NCI-H526 treated with DMSO at 0.1 percent for 48 hours (cell line): ENCODE data around the gene MEPCE.
"Not testable (repeated sequence)": the region's sequence is repeated elsewhere in the genome, so short reads cannot be mapped to it uniquely, and the experiment has no call there.

Experiments used
- DNase-seq: peaks from one replicate; lab custom pipeline; 2025; lab: John Stamatoyannopoulos, UW

MEPCE gene, protein sequence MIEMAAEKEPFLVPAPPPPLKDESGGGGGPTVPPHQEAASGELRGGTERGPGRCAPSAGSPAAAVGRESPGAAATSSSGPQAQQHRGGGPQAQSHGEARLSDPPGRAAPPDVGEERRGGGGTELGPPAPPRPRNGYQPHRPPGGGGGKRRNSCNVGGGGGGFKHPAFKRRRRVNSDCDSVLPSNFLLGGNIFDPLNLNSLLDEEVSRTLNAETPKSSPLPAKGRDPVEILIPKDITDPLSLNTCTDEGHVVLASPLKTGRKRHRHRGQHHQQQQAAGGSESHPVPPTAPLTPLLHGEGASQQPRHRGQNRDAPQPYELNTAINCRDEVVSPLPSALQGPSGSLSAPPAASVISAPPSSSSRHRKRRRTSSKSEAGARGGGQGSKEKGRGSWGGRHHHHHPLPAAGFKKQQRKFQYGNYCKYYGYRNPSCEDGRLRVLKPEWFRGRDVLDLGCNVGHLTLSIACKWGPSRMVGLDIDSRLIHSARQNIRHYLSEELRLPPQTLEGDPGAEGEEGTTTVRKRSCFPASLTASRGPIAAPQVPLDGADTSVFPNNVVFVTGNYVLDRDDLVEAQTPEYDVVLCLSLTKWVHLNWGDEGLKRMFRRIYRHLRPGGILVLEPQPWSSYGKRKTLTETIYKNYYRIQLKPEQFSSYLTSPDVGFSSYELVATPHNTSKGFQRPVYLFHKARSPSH

GRCh38 chr7:100429637-100430492 lies at the start of gene MEPCE:
Gene MEPCE, plus strand, starts transcription at chr7:100429831. Its CDS starts 188 bp downstream, at chr7:100430019.
- DNase-seq: peak; percentile 96

GRCh38 chr7:100380196-100380595 lies 49.4 kb upstream of the MEPCE start:
- no peak for DNase-seq

GRCh38 chr7:100381531-100382233 lies 47.9 kb upstream of the MEPCE start:
- not testable (repeated sequence) for DNase-seq

GRCh38 chr7:100382234-100382853 lies 47.3 kb upstream of the MEPCE start:
- not testable (repeated sequence) for DNase-seq

DNA sequence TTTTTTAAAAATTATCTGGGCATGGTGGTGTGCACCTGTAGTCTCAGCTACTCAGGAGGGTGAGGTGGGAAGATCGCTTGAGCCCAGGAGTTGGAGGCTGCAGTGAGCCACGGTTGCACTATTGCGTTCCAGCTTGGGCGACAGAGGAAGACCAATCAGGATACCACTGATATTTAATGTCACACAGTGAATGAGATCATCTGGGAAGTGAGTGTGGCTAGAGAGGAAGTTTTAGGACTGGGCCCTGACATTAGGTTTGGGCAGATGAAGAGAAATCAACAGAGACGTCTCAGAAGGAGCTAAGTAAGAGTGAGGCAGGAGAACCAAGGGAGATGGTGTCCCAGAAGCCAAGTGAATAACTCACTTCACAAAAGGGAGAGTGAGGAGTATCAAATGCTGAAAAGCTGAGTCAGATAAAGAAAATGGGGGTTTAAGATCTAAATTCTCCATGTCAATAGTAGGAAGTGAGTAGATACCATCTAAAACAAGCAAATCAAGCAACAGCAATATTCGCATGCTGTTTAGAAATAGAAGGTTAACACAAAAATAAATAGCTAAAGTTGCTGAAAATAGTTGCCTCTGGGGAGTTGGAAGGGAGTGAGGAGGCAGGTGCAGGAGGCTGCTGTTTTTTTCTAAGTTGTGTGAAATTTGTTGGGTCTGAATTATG lies 44.9 kb upstream of the MEPCE start:
- no peak for DNase-seq

- no peak for DNase-seq
Measured at GRCh38 chr7:100386940-100387339, 42.7 kb upstream of the MEPCE start.

GRCh38 chr7:100387695-100388094 lies 41.9 kb upstream of the MEPCE start:
- DNase-seq: no peak

- DNase-seq: no peak
Measured at GRCh38 chr7:100389437-100390088, 40.1 kb upstream of the MEPCE start.

DNA sequence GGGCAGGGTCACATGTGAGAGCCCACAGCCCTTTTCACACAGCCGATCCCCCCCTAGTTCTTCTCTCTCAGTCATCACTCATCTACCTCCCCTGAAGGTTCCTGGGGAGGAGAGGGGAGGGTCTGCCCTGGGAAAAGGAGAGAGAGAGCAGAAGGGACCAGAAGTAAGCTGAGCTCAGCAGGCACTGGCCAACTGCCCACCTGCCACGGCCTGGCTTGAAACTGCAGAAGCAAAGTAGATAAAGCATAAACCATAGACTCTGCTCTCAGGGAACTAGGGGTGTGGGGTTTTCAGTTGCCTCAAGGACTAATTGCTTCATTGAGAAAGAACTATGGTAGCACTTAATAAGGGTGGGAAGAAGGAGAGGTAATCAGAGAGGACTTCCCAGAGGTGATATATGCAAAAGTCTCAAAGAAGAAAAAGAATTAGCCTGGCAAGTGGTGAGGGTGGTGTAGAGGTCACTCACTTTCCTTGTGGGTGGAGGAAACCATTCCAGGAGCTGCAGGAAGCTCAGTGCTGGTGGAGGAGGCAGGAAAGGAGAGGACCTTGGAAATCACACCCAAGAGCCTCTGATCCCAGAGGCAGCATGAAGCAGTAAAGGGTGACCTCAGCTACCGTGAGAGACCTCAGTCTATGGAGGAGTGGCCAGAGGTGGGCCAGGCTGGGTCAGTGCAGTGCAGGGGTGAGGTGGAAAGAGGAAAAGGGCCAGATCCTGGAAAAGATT lies 39.2 kb upstream of the MEPCE start:
- no peak for DNase-seq

DNA sequence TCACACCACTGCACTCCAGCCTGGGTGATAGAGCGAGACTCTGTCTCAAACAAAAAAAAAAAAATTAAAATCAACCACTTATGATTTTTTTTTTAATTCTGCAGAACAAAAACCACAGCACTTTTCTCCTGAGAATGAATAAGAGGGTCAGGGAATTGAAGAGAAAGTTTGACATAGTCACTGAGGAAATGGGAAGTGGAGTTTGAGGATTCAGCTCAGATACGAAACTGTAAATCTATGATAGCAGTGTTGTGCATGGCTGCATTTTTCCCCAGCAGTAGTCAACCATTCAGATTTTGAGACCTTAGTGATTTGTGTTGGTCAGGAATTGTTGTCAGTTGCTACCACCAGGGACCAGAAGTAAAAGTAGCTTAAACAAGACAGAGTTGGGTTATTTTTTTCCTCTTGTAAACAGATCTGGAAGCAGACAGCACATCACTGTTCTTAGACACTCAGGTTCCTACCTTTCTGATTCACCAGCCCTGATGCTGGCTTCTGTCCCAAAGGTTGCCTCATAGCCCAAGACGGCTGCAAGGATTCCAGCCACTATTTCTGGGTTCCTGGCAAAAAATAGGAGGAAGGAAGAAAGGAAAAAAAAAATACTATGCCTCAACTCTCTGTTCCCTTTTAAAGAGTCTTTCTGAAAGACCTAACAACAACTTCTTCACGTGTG lies 36.3 kb upstream of the MEPCE start:
- DNase-seq: no peak

DNA sequence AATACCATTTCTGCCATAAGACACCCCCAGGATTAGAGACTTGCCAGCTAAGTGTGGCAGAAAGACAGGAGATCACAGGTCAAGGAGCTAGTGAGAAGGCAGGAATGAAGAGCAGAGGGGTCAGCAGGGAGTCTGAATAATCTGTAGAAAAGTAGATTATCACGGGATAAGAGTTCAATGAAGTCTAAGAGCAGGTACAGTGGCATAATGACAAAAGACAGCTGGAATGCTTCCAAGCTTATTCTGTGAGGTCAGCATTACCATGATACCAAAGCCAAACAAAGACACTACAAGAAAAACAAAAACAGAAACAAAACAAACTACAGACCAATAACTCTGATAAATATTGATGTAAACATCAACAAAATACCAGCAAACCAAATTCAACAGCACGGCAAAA lies 35.6 kb upstream of the MEPCE start:
- DNase-seq: no peak

GRCh38 chr7:100396421-100396982 lies 33.1 kb upstream of the MEPCE start:
- DNase-seq: no peak

DNA sequence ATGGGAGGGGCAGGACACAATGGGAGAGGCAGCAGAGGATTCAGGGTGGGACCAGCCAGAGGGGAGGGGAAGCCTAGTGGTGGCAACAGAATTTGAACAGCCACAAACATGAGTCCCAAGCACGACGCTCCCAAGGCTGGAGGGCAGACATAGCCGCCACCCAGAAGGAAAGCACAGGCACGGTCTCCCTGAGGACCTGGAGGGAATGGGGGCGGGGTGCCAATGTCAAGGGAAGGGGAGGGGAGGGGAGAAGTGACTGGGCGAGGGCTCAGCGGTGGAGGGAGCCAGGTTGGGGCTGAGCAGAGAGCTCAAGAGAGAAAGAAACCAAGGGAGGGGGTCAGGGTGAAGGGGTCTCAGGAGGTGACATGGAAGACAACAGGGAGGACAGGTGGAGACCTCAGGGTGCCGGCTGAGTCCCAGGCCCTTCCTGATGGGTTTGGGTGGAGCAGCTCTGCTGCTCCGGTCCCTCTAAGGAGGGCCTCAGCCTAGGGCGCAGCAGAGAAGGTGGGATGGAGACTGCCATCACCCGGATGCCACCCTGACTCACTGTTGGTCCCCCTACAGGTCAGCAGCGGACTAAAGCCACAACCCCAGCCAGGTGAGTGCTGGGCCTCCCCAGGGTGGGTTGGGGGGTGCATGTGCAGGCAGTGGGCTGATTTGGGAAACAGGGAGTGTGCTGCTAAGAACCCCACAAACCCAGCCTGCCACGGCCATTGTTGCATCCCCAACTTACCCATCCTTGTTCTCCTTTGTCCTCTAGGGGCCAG lies 32.1 kb upstream of the MEPCE start:
- DNase-seq: no peak

DNA sequence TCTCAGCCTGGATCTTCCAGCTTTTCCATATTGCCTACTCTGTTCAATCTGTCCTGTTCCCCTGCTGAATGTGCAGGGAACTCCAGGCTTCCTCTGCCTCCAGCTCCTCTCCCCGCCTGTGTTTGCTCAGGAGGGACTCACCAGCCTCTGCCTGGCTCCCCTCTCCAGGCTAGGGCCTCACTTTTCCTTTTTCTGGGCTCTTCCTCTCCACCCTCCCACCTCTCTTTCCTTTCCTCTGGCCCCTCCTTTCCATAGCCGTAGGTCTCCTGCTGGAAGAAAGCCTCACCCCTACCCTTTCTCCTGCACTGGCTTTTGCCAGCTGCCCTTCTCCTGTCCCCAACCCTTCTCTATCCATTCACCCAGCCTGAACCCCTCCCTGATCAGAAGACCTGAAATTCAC lies 31.4 kb upstream of the MEPCE start:
- DNase-seq: no peak

DNA sequence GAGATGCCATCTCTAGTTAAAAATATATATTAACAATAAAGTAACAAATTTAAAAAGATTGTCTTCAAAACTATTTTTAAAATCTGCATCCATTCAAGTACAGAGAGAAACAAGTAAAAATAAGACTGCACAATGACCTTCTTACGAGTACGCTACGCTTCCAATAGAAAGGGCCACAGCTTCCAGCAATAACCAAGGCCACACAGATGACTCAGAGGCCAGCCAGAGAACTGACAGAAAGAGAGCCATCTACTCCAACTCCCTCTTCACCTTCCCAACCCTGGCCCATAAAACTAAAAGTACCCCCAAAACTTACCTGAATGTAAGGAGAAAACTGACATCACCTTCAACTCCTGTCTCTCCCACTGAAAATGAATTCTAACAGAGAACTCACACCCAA lies 29.6 kb upstream of the MEPCE start:
- no peak for DNase-seq

DNA sequence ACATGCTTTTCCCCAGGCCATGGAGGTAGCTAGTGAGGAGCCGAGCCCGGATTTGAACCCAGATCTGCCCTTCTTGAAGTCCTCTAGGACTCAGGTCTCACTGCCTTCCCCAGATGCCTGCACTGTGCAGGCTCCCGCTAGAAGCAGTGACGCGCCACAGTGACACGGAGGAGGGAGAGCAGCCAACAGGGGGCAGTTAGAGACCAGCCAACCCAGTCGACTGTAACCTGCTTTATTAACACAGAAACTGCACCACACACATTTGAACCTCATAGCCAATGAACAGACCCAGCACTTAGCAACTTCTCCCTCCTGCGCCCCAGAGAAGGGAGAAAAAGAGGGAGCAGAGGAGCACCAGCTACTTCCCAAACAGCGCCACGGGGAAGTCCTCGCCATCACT lies 29.0 kb upstream of the MEPCE start:
- DNase-seq: no peak

- DNase-seq: no peak
Measured at GRCh38 chr7:100401811-100402210, 27.8 kb upstream of the MEPCE start.

- no peak for DNase-seq
Measured at GRCh38 chr7:100402241-100402640, 27.4 kb upstream of the MEPCE start.
